Endometrium (tissue), 2 donors: ENCODE results near the gene GBF1.
"Not testable (repeated sequence)": the region's sequence is repeated elsewhere in the genome, so short reads cannot be mapped to it uniquely, and the experiment has no call there.

ENCODE experiments used
- FAIRE-seq: peaks from 2 replicates; lab custom pipeline; 2012; peaks lifted over from hg19 to GRCh38; lab: Jason Lieb, UNC
- donor health status: control.
- donor health status: control.

The GBF1 gene

DNA sequence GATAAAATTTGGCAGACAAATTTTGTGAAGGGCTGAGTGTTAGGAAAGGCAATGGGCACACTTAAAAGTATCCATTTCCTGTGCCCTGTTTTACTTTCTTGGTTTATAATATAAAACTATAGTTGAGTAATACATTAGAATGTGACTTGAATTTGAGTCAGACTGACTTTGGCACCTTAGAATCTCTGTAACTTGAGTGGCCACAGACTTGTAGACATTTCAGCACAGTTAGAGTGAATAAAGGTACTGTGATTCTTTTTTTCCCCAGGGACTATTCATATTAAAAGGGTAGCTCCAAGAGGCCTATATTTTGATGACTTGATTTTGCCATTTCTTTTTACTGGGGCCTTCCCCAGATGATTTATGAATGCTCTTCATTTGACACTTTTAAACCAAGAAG lies 22.4 kb downstream of the GBF1 start:
- FAIRE-seq = no peak

DNA sequence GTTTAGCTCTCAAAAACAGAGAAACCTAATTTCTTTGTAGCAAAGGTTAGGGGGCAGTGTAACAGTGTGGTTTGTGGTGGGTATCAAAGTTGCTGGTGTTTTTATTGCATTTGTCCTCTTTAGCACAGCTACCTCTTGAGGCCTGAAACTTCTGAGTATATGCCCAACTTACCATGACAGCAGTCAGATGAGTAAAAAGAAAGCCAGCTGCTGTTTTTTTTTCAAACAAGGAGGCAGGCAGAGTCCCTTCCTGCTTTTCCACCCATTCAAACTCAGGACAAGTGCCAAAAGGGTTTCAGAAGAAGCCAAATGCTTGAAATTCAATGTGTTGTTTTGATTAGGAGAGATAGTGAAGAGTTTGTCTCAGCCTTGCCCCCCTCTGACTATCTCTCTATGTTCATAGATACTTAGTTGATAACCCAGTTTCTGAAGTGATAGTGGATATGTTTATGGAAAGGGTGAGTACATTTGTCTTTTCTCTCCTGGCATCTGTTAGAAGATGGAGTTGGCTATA lies 23.1 kb downstream of the GBF1 start:
- no peak for FAIRE-seq

DNA sequence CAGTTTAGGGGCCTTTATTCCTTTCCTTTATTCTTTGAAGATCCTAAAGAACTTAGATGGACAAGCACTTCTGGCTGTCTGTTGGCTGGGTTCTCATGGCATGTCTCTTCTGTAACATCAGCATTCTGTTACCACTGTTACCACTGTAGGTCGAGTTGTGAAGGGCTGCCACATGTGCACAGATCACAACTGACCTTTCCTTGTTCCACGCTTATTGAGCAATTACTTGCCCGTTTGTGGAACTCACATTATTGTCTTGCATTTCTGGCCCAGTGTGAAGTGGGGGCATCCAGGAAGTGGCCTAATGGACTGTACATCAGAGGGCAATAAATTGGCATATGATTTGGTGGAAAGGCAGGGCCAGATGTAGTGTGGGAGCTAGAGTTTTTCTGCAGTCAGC lies 23.7 kb downstream of the GBF1 start:
- no peak for FAIRE-seq

DNA sequence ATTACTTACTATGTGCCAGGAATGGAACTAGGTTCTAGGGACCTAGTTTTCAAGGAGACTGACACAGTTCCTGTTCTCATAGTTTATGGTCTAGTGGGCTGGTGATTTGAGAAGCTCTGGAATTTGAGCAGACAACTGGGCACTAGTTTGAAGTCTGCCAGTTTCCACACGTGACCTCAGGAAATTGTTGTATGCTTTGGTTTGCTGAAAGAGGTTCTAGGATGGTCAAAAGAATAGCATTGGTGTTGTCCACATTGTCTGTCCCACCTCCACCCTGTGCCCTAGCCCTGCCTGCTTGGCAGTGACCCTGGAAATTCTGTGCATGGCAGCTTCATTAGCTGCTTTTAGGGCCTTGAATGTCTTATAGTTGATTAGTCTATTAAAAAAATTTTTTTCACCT lies 28.7 kb downstream of the GBF1 start:
- FAIRE-seq = no peak

DNA sequence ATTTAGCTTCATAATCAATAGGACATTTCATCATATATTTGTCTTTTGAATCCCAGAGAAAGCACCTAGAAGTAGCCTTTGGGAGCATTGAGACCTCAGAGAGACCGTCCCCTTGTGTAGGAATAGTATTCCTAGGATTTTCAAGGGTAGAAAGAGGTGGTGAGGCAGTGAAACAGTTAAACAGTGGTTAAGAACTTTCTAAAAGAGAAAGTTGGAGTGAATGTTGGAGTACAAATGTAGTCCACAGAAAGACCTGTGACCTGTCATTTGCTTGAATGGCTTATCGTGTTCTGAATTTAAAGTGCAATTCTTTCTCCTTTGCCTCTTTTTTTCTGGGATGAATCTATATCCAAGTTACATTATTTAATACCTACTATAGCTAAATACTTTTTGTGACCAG lies 30.0 kb downstream of the GBF1 start:
- FAIRE-seq = no peak

- no peak for FAIRE-seq
These were observed 33.8 kb downstream of the GBF1 start for GRCh38 chr10:102279104-102279503.

DNA sequence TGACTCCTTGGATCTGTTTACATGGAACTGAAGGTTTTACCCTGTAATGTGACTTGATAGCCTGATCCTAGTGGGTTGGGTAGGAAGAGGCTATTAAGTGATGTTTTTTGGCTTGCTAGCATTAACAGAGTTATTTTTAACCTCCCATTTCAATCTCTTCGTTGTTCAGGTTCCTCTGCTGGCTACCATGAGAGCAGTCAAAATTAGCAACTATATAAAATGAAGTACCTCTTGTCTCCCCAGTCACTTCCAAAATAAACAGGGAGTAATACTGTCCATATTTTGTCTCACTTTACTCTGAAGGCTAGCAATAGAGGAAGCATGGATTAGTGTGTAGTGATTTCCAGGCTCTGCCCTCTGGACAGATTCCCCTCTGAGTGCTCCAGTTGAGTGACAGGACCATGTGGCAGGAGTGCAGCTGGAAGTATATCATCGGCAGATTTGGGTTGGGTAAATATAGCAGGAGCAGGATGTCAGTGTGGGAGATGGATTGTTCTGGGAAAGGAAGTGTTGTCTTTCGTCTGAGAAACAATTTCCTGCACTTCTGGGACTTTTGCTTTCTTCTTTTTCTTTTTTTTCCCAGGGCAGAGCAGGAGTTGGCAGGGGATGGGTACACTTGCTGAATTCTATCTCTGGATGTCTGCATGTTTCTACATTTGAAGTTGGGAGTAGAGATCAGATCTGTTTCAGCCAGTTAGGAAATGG lies 35.2 kb downstream of the GBF1 start:
- no peak for FAIRE-seq

GRCh38 chr10:102281102-102281487 lies 35.8 kb downstream of the GBF1 start:
- FAIRE-seq = no peak

- no peak for FAIRE-seq
These were observed 38.2 kb downstream of the GBF1 start for GRCh38 chr10:102283488-102283887.

DNA sequence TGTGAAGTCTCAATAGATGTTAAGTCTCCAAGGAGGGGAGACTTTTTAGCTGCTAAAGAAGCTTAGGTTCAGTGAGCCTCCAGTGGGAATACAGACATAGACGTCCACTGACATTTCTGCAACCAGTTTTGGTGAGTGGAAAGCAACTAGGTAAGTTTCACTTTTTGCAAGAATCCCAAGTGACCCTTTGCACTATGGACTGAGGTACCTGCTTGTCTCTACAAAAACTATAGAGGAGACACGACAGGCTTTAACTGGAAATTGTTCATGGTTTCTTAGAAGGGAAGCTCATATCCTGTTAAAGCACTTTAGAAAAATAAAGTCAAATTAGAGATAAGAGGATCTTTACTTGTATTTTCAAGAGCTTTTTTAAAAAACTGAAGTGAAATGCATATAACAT lies 38.6 kb downstream of the GBF1 start:
- no peak for FAIRE-seq

- no peak for FAIRE-seq
These were observed 39.2 kb downstream of the GBF1 start for GRCh38 chr10:102284531-102284930.

DNA sequence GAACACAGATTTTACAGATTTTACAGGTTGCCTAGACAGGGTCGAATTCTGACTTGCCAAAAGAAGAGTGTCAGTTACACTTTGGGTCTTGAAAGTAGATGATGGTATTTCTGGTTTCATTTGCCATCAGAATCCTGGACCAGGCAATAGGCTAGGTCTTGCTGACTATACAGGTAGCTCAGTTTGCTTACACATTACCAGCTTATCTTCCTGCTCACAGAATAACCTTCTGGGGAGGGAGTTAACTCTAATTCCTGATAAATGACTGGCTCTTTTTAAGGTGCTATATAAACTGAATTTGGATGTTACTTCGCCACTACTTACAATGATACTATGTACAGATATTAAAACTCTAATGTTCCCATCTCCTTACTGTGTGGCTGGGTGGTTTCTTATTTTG lies 39.8 kb downstream of the GBF1 start:
- FAIRE-seq = no peak

DNA sequence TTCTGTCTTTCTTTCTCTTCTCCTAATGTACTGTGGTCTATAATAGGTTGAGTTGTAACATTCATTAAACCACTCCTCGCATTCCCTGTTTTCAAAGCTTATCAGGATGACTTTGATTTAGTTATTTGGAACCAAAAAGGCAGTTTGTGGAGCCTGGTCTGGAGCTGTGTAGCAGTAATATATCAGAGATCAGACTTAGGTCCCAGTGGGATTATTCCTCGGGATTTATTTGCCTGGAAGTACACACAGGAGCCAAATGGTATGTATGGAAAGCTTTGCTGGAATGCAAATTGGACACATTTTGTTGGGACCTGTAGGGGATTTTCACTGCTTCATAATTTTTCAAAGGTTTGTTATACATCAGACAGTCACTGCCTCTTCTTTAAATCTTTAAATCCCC lies 40.9 kb downstream of the GBF1 start:
- FAIRE-seq = no peak

DNA sequence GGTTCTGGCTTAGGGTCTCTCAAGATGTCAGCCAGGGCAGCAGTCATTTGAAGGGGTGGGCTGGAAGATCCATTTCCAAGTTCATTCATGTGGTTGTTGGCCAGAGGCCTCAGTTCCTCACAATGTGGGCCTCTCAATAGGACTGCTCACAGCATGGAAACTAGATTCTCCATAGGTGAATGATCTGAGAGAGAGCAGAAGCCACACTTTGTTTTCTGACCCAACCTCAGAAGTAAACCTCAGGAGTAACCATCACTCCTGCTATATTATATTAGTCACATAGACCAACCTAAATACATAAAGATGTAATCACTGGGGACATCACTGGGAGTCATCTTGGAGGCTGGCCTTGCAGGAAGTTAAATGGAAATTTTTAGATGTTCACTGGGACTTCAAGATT lies 42.2 kb downstream of the GBF1 start:
- FAIRE-seq = no peak

GRCh38 chr10:102287991-102288390 lies 42.7 kb downstream of the GBF1 start:
- FAIRE-seq = no peak

- FAIRE-seq = no peak
These were observed 44.0 kb downstream of the GBF1 start for GRCh38 chr10:102289356-102289755.

- no peak for FAIRE-seq
These were observed 44.5 kb downstream of the GBF1 start for GRCh38 chr10:102289840-102290239.

GRCh38 chr10:102291221-102291905 lies 46.0 kb downstream of the GBF1 start:
- FAIRE-seq = no peak

- no peak for FAIRE-seq
These were observed 51.8 kb downstream of the GBF1 start for GRCh38 chr10:102297101-102297500.

- no peak for FAIRE-seq
These were observed 53.6 kb downstream of the GBF1 start for GRCh38 chr10:102298899-102299298.

DNA sequence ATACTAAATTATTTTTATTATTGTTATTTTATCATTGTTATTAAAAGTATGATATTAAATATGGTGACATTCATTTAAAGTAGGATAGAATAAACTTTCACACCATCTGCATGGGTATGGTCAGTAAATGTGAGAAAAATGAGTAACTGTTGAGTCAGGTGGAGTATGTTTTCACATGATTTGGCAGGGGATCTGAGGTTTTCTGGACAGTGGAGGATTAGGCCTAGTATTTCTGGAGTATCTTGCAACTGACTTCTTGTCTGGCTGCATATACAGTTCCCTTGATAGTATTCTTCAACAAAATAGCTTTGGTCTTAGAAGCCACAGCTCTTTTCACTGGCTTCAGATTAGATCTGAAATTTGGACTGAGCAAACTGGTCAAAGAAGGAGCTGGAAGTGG lies 54.5 kb downstream of the GBF1 start:
- FAIRE-seq = peak; percentile 15

DNA sequence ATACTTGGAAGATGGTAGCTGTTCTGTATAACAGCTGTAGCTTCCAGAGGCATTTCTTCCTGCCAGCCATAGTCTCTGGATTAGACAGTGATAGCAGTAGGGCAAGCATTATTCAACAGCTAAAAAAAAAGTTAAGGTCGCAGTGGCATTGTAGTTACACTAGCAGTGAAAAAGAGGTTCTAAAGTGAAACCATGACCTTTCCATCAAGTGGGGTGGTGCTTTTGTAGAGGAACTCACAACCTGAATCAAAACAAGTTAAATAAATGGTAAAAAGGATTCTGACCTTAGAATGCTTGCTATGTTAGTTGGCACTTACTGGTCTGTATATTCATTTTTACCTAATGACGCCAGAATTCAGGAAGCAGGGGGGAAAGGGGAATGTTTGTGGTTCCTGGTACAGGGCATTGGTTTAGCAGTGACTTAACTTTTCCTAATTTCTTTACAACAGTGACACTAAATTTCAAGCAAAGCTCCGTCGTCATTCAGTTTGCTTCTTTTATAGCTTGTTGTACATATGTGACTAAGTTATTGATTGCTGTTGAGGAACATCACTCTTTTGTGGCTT lies 55.0 kb downstream of the GBF1 start:
- FAIRE-seq = no peak

DNA sequence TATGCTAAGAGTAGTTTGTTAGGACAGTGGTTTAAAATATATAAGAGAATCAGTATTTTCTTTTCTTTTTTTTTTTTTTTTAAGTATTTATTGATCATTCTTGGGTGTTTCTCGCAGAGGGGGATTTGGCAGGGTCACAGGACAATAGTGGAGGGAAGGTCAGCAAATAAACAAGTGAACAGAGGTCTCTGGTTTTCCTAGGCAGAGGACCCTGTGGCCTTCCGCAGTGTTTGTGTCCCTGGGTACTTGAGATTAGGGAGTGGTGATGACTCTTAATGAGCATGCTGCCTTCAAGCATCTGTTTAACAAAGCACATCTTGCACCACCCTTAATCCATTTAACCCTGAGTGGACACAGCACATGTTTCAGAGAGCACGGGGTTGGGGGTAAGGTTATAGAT lies 55.6 kb downstream of the GBF1 start:
- not testable (repeated sequence) for FAIRE-seq

DNA sequence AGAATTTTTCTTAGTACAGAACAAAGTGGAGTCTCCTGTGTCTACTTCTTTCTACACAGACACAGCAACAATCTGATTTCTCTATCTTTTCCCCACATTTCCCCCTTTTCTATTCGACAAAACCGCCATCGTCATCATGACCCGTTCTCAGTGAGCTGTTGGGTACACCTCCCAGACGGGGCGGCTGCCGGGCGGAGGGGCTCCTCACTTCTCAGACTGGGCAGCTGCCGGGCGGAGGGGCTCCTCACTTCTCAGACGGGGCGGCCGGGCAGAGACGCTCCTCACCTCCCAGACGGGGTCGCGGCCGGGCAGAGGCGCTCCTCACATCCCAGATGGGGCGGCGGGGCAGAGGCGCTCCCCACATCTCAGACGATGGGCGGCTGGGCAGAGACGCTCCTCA lies 56.0 kb downstream of the GBF1 start:
- not testable (repeated sequence) for FAIRE-seq
